Lung (tissue), 12 donors: ENCODE measurements around the gene ARMC8. TPM values are rescaled to one million over a fixed set of nuclear protein-coding genes. Genes with fewer than 3 reads are reported as not detected.

ENCODE experiments used
- ATAC-seq: fragments of 200-7000 bp; cut with Tn5 transposase; one replicate; pipeline ENCODE4 v1.9.1; 2020; ENCODE audit warnings: moderate number of reproducible peaks; ENCODE audit not compliant: insufficient read depth, low FRiP score
- DNase-seq, 3 donors: peaks; one replicate each; pipeline ENCODE4 v3.0.0-alpha.2; 2013 to 2017
- H3K27ac ChIP-seq, 2 donors: one replicate each; pipeline ENCODE4 v1.5.1; 2013; ENCODE audit warnings: mild to moderate bottlenecking in 2 of 2, moderate library complexity in 2 of 2, control low read depth in 1 of 2, inconsistent platforms in 1 of 2, low read depth in 1 of 2, low read length in 1 of 2
- H3K27me3 ChIP-seq, 3 donors: one replicate each; pipeline ENCODE4 v1.5.1; 2013; ENCODE audit warnings: low read length in 2 of 3; ENCODE audit not compliant: control insufficient read depth in 3 of 3, insufficient read depth in 3 of 3
- H3K36me3 ChIP-seq, 4 donors: one replicate each; pipeline ENCODE4 v1.5.1; 2013; ENCODE audit warnings: low read length in 4 of 4, mild to moderate bottlenecking in 1 of 4, moderate library complexity in 1 of 4; ENCODE audit not compliant: control insufficient read depth in 4 of 4, insufficient read depth in 4 of 4
- H3K4me1 ChIP-seq, 5 donors: one replicate each; pipeline ENCODE4 v1.5.1; 2013; ENCODE audit warnings: low read length in 5 of 5, mild to moderate bottlenecking in 2 of 5, moderate library complexity in 1 of 5; ENCODE audit not compliant: control insufficient read depth in 5 of 5, insufficient read depth in 5 of 5
- H3K4me3 ChIP-seq: one replicate; pipeline ENCODE4 v1.5.1; 2013; ENCODE audit warnings: mild to moderate bottlenecking, control low read depth, moderate library complexity
- H3K9ac ChIP-seq, 2 donors: one replicate each; pipeline ENCODE4 v1.5.1; 2013; ENCODE audit warnings: low read length in 2 of 2, control low read depth in 1 of 2; ENCODE audit not compliant: insufficient read depth in 1 of 2
- H3K9me3 ChIP-seq, 4 donors: one replicate each; pipeline ENCODE4 v1.5.1; 2013; ENCODE audit warnings: low read length in 3 of 4, mild to moderate bottlenecking in 1 of 4, moderate library complexity in 1 of 4; ENCODE audit not compliant: control insufficient read depth in 4 of 4, insufficient read depth in 3 of 4
- WGBS, 2 donors: extraction: QIAGEN DNeasy Blood & Tissue Kit; methylation state at CpG; one replicate each; pipeline ENCODE4 v1.1.7; 2013; 5-methylcytosine and 5-hydroxymethylcytosine counted together
- polyA plus RNA-seq, 2 donors: library from polyadenylated mRNA; stranded (reverse); fragments of 200-250 nt; gene quantifications; one replicate each; pipeline ENCODE4 v1.2.1, GENCODE V29; 2013
- total RNA-seq, 2 donors: library from RNA; depleted of rRNA in 1 of 2; stranded (reverse); fragments of >200 nt in 1 of 2; gene quantifications; one replicate each; pipeline ENCODE4 v1.2.1, GENCODE V29; 2014 to 2021
- TF ChIP-seq, protein P1 (sequence below): IDR thresholded peaks from 2 replicates; pipeline ENCODE4 v1.5.1; 2012; ENCODE audit warnings: mild to moderate bottlenecking; ENCODE audit errors: control extremely low read depth, extremely low read depth
- donor health status: control.
- donor health status: control.
- donor health status: Bipolar disorder and iron deficiency.
- donor health status: healthy.
- donor health status: DM: yes; HTN: yes; CAD: no.

ARMC8 gene
- total and polyA plus RNA-seq, 4 donors, result 14.2 to 68.8 (median 37.9) TPM

DNA sequence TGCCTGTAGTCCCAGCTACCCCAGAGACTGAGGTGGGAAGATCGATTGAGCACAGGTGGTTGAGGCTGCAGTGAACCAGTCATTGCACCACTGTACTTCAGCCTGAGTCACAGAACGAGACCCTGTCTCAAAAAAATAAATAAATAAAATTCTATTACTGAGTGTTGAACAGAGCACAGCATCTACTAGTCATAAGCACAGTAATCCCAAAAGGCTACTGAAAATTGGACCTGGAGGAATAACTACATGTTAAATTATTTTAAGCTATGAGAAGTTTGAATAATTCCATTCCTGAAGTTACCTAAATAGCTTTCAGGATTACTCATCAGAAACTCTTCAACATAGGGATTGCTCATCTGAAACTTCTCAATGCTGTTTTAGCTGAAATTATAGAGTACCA lies 43.4 kb downstream of the ARMC8 start:
- H3K27ac ChIP-seq, result no peak overlapping the region
- no peaks in the 10 kb centered on the region for H3K9me3 ChIP-seq
- no peaks in the 10 kb centered on the region for H3K27me3 ChIP-seq
- peaks cover 0 to 6% (median 0%) of the 10 kb centered on the region in 5 donors for H3K4me1 ChIP-seq
- H3K9ac ChIP-seq, result no peak overlapping the region
- H3K4me3 ChIP-seq, result no peak overlapping the region
- peaks cover 11 to 31% (median 18%) of the 10 kb centered on the region in 4 donors for H3K36me3 ChIP-seq
- TF ChIP-seq, protein P1, sequence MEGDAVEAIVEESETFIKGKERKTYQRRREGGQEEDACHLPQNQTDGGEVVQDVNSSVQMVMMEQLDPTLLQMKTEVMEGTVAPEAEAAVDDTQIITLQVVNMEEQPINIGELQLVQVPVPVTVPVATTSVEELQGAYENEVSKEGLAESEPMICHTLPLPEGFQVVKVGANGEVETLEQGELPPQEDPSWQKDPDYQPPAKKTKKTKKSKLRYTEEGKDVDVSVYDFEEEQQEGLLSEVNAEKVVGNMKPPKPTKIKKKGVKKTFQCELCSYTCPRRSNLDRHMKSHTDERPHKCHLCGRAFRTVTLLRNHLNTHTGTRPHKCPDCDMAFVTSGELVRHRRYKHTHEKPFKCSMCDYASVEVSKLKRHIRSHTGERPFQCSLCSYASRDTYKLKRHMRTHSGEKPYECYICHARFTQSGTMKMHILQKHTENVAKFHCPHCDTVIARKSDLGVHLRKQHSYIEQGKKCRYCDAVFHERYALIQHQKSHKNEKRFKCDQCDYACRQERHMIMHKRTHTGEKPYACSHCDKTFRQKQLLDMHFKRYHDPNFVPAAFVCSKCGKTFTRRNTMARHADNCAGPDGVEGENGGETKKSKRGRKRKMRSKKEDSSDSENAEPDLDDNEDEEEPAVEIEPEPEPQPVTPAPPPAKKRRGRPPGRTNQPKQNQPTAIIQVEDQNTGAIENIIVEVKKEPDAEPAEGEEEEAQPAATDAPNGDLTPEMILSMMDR, result no peak
- DNase-seq (no peak), ATAC-seq (no peak)
- WGBS, 2 donors, result 94 to 98% methylated on average over 2 of the region's 2 CpGs

DNA sequence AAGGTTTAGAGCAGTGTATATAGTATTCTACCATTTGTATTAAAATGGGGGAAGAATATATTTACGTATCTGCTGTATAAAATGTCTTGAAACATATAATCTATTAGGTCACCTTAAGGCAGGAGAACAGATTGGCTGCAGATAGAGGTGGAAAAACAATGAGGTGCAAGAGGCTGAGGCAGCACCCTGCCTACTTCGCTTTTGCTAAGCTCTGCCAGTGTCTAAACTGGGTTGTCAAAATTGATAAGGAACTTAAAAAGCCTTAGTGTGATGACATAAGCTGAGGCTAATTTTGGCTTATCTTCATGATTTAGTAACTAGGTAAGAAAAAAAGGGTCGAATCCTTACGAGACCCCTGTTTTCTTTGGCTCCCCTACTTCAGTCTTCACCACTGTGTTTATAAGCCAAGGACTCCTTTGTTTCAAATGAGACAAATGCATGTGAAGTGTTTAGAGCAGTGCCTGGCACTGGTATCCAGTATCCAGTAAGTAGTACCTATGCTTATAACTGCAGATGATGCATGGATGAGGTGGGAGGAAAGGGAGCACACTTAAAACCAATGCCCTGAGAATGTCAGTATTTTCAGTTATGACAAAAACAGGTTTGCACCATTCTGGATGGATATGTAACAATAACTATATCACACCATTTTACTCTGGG lies 45.7 kb downstream of the ARMC8 start:
- DNase-seq (no peak), ATAC-seq (no peak)
- Histone ChIP-seq H3K27ac (no peak overlapping the region), H3K4me3 (no peak overlapping the region), H3K9me3 (no peaks in the 10 kb centered on the region), H3K4me1 (peaks cover 0 to 6% (median 0%) of the 10 kb centered on the region in 5 donors), H3K36me3 (peaks cover 10 to 25% (median 24%) of the 10 kb centered on the region in 4 donors), H3K9ac (no peak overlapping the region), H3K27me3 (no peaks in the 10 kb centered on the region)
- WGBS, 2 donors, result 97 to 98% methylated on average over 4 of the region's 4 CpGs
- TF ChIP-seq, protein P1, result no peak

DNA sequence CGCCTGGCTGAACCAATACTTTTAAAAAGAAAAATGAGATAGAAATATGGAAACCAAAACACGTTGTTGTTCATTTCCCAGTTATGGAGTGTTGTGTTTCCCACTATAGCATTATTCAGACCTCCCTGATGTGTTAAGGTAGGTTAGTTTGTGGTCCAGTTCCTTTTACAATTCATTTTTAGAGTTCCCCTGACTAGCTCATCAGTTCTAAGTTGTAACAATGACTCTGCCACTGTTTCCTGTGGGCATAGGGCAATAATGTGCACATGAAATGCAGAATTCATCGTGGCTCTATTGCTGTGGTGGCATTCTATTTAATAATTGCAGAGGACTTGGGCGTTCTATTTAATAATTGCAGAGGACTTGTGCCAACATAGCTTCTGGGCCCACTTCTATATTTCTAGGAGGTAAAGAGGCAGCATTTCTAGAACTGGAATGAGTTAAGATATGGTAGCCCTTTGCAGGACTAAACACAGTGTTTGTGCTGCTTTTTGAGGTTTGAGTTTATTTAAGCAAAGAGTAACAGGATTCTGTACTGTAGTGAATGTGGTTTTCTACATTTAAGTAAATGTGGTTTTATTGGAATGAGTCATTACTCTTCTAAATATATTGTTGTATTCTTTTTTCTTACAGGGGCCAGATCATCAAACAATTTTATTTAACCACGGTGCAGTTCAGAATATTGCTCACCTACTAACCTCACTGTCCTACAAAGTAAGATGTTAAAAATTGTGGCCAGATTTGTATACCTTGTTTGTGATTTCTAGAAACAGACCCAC lies 47.5 kb downstream of the ARMC8 start:
- H3K9me3 ChIP-seq, result no peaks in the 10 kb centered on the region
- WGBS, 2 donors, result 88 to 92% methylated on average over 5 of the region's 5 CpGs
- H3K4me1 ChIP-seq, result peaks cover 0 to 6% (median 0%) of the 10 kb centered on the region in 5 donors
- no peak overlapping the region for H3K9ac ChIP-seq
- H3K27me3 ChIP-seq, result no peaks in the 10 kb centered on the region
- TF ChIP-seq, protein P1, result no peak
- H3K27ac ChIP-seq, result no peak overlapping the region
- H3K4me3 ChIP-seq, result no peak overlapping the region
- ATAC-seq (no peak), DNase-seq (no peak)
- H3K36me3 ChIP-seq, result peaks cover 9 to 22% (median 21%) of the 10 kb centered on the region in 4 donors
